Fibroblast of lung (primary cell): Measurements from ENCODE around the gene ACVR1B. TPM values are rescaled to one million over a fixed set of nuclear protein-coding genes. Genes with fewer than 3 reads are reported as not detected.

Source experiments
- DNase-seq, 2 donors: peaks; one replicate each; pipeline versions ENCODE4 v3.0.0 to v3.0.0-alpha.2; 2010; ENCODE audit warnings: low read depth in 2 of 2
- H2AFZ ChIP-seq: 2 replicates; pipeline ENCODE4 v1.5.1; 2012; ENCODE audit warnings: low read length, control low read depth, inconsistent platforms
- H3K27ac ChIP-seq: 2 replicates; pipeline ENCODE4 v1.5.1; 2011; ENCODE audit warnings: low read length, control low read depth; ENCODE audit not compliant: insufficient read depth
- H3K27me3 ChIP-seq: 2 replicates; pipeline ENCODE4 v1.5.1; 2011; ENCODE audit warnings: mild to moderate bottlenecking, low read length; ENCODE audit not compliant: control insufficient read depth, insufficient read depth
- H3K36me3 ChIP-seq: 2 replicates; pipeline ENCODE4 v1.5.1; 2011; ENCODE audit warnings: low read length; ENCODE audit not compliant: control insufficient read depth, insufficient read depth
- H3K4me1 ChIP-seq: 2 replicates; pipeline ENCODE4 v1.5.1; 2011; ENCODE audit warnings: low read length; ENCODE audit not compliant: control insufficient read depth, insufficient read depth; ENCODE audit errors: extremely low read depth
- H3K4me2 ChIP-seq: 2 replicates; pipeline ENCODE4 v1.5.1; 2011; ENCODE audit warnings: low read length, control low read depth; ENCODE audit not compliant: insufficient read depth; ENCODE audit errors: extremely low read depth
- H3K4me3 ChIP-seq, 4 experiments: fragments of 200-600 bp in 1 of 4; sonication (generic) in 1 of 4; replicated peaks in 1 of 4; 2 replicates each; pipeline ENCODE4 v1.5.1; 2011 to 2016; ENCODE audit warnings: low read length in 4 of 4, low read depth in 3 of 4, mild to moderate bottlenecking in 3 of 4, control low read depth in 2 of 4, inconsistent platforms in 1 of 4, mixed read lengths in 1 of 4; ENCODE audit not compliant: insufficient read depth in 1 of 4; ENCODE audit errors: control extremely low read depth in 1 of 4
- H3K79me2 ChIP-seq: 2 replicates; pipeline ENCODE4 v1.5.1; 2012; ENCODE audit warnings: mild to moderate bottlenecking, low read length, inconsistent platforms; ENCODE audit not compliant: control insufficient read depth, insufficient read depth
- H3K9ac ChIP-seq: 2 replicates; pipeline ENCODE4 v1.5.1; 2011; ENCODE audit warnings: mild to moderate bottlenecking, low read length, control low read depth; ENCODE audit not compliant: insufficient read depth
- H3K9me3 ChIP-seq: 2 replicates; pipeline ENCODE4 v1.5.1; 2012; ENCODE audit warnings: low read depth, low read length; ENCODE audit not compliant: control insufficient read depth, insufficient read depth
- H4K20me1 ChIP-seq: 2 replicates; pipeline ENCODE4 v1.5.1; 2011; ENCODE audit warnings: low read length; ENCODE audit not compliant: control insufficient read depth, insufficient read depth; ENCODE audit errors: extremely low read depth
- EZH2 ChIP-seq: IDR thresholded peaks from 2 replicates; pipeline ENCODE4 v1.5.1; 2012; ENCODE audit warnings: low read length, control low read depth, mild to moderate bottlenecking; ENCODE audit errors: missing control alignments
- polyA plus RNA-seq, 2 donors: library from polyadenylated mRNA; depleted of rRNA in 1 of 2; stranded (reverse) in 1 of 2; unstranded in 1 of 2; fragments of >200 nt; gene quantifications; 2 replicates each; pipeline ENCODE4 v1.2.1, GENCODE V29; 2011 to 2012; ENCODE audit warnings: missing spikeins in 1 of 2
- total RNA-seq: library from RNA; depleted of rRNA; stranded (reverse); fragments of >200 nt; gene quantifications from 2 replicates; pipeline ENCODE4 v1.2.1, GENCODE V29; 2014
- TF ChIP-seq, protein P1 (sequence below), 2 donors: IDR thresholded peaks in 1 of 2; conservative IDR thresholded peaks in 1 of 2; 1 replicate in 1 of 2; 2 replicates in 1 of 2; pipeline ENCODE4 v1.5.1; 2011 to 2012; ENCODE audit warnings: low read length in 2 of 2, control low read depth in 1 of 2, inconsistent platforms in 1 of 2, low read depth in 1 of 2, mild to moderate bottlenecking in 1 of 2

Gene ACVR1B
- total and polyA plus RNA-seq, 2 donors (not counting 1 experiment from before 2014, with no cell fraction given): 12.4 to 13.6 TPM

DNA sequence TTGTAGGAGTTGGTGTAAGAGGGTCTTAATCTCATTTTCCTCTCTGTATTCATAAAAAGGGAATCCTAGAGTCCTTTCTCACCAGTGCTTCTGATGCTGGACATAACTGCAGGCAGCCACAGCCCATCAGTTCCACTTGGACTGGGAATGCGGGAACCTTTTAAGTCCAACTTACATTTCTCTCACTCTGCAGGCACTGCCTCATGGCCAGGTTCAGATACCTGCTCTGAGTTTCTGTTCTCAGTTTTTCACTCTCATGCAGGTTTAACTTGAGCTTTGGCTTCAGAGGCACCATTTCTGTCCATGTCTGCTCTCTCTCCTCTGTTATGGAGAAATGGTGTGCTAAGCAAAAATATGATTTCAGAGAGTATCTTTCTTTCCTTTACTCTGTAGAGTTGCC lies 4.2 kb downstream of the ACVR1B start:
- Histone ChIP-seq H3K27me3 (no peaks in the 10 kb centered on the region), H3K4me2 (no peak overlapping the region), H3K4me1 (peaks cover 6% of the 10 kb centered on the region), H3K4me3 (no peak overlapping the region), H4K20me1 (no peaks in the 10 kb centered on the region), H3K79me2 (peaks cover 25% of the 10 kb centered on the region), H2AFZ (no peak overlapping the region), H3K27ac (no peak overlapping the region), H3K36me3 (no peaks in the 10 kb centered on the region), H3K9ac (no peak overlapping the region), H3K9me3 (no peaks in the 10 kb centered on the region)
- no peak for DNase-seq
- TF ChIP-seq EZH2: no peak
- TF ChIP-seq, protein P1, sequence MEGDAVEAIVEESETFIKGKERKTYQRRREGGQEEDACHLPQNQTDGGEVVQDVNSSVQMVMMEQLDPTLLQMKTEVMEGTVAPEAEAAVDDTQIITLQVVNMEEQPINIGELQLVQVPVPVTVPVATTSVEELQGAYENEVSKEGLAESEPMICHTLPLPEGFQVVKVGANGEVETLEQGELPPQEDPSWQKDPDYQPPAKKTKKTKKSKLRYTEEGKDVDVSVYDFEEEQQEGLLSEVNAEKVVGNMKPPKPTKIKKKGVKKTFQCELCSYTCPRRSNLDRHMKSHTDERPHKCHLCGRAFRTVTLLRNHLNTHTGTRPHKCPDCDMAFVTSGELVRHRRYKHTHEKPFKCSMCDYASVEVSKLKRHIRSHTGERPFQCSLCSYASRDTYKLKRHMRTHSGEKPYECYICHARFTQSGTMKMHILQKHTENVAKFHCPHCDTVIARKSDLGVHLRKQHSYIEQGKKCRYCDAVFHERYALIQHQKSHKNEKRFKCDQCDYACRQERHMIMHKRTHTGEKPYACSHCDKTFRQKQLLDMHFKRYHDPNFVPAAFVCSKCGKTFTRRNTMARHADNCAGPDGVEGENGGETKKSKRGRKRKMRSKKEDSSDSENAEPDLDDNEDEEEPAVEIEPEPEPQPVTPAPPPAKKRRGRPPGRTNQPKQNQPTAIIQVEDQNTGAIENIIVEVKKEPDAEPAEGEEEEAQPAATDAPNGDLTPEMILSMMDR (conservative IDR thresholded peaks at IDR 0.05 in 1 of 2, IDR thresholded peaks at IDR 0.05 in 1 of 2; ENCODE audit: low read depth in 1 of 2, low read length in 2 of 2): no peak

DNA sequence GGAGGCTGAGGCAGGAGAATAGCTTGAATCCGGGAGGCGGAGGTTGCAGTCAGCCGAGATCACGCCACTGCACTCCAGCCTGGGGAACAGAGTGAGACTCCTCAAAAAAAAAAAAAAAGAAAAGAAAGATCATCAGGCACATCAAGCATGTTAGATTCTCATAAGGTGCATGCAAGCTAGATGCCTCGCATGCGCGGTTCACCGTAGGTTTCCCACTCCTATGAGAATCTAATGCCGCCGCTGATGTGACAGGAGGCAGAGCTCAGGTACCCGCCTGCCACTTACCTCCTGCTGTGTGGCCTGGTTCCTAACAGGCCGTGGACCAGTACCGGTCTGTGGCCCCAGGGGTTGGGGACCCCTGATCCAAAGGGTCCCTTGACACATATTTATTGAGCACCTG lies 7.0 kb downstream of the ACVR1B start:
- DNase-seq: no peak
- Histone ChIP-seq H3K4me1 (peaks cover 6% of the 10 kb centered on the region), H4K20me1 (no peaks in the 10 kb centered on the region), H3K27ac (no peak overlapping the region), H2AFZ (no peak overlapping the region), H3K9me3 (no peaks in the 10 kb centered on the region), H3K79me2 (peaks cover 18% of the 10 kb centered on the region), H3K36me3 (no peaks in the 10 kb centered on the region), H3K4me2 (no peak overlapping the region), H3K9ac (no peak overlapping the region), H3K4me3 (no peak overlapping the region), H3K27me3 (no peaks in the 10 kb centered on the region)
- TF ChIP-seq, protein P1 (conservative IDR thresholded peaks at IDR 0.05 in 1 of 2, IDR thresholded peaks at IDR 0.05 in 1 of 2; ENCODE audit: low read depth in 1 of 2, low read length in 2 of 2): no peak
- TF ChIP-seq EZH2: no peak

DNA sequence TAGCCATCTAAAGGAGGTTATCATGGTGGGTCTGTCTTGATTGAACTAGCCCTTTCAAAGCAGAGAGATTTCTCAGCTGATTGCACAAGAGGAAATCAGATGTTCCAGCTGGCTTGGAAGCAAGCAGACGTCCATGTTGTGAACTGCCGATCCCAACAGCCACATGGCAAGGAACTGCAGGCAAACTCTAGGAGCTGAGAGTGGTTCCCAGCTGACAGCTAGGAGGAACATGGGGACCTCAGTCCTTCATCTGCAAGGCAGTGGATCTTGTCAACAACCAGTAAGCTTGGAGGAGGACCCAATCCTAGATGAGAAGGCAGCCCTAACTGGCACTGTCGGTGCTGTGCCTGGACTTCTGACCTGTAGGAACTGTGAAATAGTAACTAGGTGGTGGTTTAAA lies 7.7 kb downstream of the ACVR1B start:
- peak in 1 of 2 donors; percentile 63 for DNase-seq
- H2AFZ ChIP-seq: peak overlapping the region; percentile 77

More for the DNA sequence above, 7.7 kb downstream of the ACVR1B start:
- Histone ChIP-seq H3K4me2 (no peak overlapping the region), H4K20me1 (no peaks in the 10 kb centered on the region), H3K9me3 (no peaks in the 10 kb centered on the region), H3K79me2 (peaks cover 15% of the 10 kb centered on the region), H3K27ac (no peak overlapping the region), H3K4me1 (peaks cover 6% of the 10 kb centered on the region), H3K9ac (no peak overlapping the region), H3K36me3 (no peaks in the 10 kb centered on the region), H3K27me3 (no peaks in the 10 kb centered on the region), H3K4me3 (no peak overlapping the region)
- TF ChIP-seq, protein P1 (conservative IDR thresholded peaks at IDR 0.05 in 1 of 2, IDR thresholded peaks at IDR 0.05 in 1 of 2; ENCODE audit: low read depth in 1 of 2, low read length in 2 of 2): no peak
